GM10847 (cell line): ENCODE data around the gene RNF213.

ENCODE experiments used
- POLR2A ChIP-seq: IDR thresholded peaks from 2 replicates; pipeline ENCODE4 v1.6.1; 2011; ENCODE audit not compliant: insufficient read length; ENCODE audit errors: extremely low read depth

Gene RNF213

DNA sequence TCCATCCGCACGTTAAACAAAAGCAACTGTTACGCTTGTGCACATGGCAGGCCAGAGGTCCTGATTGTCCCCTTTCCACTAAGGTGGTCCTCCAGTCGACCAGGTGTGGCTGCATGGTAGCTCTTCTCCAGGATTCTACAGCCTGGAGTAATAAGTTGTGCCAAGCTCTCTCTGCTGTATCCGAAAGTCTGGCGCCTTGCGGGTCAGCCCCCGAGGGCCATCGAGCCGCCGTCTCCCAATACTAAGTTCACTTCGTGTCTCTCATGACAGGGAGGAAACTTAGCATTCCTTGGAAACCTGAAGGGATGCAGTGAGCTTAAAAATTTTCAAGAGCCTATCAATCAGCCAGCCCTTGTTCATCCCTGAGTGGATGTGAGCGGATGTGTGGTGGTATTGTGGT lies 149.0 kb downstream of the RNF213 start:
- no peak for TF ChIP-seq POLR2A

- TF ChIP-seq POLR2A: no peak
Measured at GRCh38 chr17:80413771-80414507, 153.3 kb downstream of the RNF213 start.

GRCh38 chr17:80414508-80414802 lies 153.8 kb downstream of the RNF213 start:
- no peak for TF ChIP-seq POLR2A

DNA sequence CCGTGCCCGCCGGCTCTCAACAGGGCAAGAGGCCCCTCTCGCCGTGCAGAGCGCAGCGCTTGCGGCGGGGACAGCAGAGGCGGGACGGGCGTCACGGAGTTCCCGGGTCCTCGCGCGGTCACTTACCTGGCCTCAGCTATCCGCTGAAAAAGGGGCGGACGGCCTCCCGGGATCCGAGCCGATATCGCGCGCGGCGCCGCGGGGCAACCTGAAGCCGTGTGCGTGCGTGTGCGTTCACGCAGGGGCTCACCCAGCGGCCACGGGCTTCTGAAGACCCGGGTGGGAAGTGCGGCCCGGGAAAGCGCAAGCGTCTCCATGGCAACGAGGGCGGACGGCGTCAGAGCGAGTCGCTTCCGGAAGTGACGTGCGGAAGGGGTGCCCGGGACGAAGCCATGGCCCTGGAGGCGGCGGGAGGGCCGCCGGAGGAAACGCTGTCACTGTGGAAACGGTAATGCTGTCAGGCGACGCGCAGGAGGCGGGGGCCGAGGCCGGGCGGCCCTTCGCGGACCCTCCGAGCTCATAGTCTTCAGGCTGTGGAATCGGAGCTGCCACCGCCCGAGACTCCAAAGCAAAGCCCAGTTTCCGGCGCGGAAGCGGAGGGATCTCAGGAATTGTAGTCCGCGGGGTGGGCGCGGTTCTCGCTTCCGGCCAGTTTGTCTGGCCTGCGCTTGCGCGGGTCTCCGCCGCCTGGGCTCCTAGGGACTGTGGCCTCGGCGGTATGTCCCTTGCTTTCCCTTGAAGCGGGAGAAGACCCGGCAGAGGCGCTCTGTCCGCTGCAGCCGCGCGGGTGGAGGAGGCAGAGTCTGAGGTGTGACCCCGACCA lies 154.4 kb downstream of the RNF213 start, which contains the start of gene ENDOV:
ENDOV (plus strand) TSS at position 365 of the 823 bp plus-strand sequence; CDS start at position 393, 28 bp downstream.
- TF ChIP-seq POLR2A: peak; percentile 43

- no peak for TF ChIP-seq POLR2A
Measured at GRCh38 chr17:80415626-80416137, 155.0 kb downstream of the RNF213 start.

DNA sequence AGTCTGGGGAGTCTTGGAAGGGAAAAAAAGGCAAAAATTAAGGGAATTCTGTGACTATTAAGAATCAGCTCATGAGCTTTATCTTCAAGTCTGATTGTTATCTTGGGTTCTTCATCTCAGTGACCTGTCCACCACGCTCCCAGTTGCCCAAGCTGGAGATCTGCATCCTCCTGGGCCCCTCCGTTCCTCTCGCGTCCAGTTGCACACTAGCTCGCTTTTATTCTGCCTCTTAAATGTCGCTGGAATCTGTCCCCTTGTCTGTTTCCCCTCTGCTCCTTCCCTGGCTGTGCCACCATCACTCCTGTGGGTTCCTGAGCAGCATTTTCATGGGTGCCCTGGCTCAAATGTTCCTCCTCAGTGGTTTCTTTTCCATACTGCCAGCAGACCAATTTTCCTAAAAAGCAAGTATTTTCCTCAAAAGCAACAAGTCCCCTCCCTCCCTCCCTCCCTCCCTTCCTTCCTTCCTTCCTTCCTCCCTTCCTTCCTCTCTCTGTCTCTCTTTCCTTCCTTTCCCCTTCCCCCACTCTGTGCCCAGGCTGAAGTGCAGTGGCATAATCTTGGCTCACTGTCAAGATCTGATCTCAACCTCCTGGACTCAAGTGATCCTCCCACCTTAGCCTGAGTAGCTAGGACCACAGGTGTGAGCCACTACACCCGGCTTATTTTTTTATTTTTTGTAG lies 155.7 kb downstream of the RNF213 start:
- TF ChIP-seq POLR2A: no peak

DNA sequence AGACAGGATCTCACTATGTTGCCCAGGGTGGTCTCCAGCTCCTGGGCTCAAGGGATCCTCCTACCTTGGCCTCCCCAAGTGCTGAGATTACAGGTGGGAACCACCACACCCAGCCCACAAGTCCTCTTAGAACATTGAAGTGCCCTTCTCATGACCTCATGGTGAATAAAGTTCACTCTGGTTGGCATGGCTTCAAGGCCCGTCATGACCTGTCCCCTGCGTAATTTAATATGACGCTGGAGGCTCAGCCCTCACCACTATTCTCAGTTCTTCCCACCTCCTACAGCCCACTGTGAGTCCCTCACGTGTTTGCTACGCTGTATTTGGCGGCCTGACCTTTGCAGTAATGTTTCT lies 156.3 kb downstream of the RNF213 start:
- no peak for TF ChIP-seq POLR2A

- no peak for TF ChIP-seq POLR2A
Measured at GRCh38 chr17:80418589-80418988, 157.9 kb downstream of the RNF213 start.

DNA sequence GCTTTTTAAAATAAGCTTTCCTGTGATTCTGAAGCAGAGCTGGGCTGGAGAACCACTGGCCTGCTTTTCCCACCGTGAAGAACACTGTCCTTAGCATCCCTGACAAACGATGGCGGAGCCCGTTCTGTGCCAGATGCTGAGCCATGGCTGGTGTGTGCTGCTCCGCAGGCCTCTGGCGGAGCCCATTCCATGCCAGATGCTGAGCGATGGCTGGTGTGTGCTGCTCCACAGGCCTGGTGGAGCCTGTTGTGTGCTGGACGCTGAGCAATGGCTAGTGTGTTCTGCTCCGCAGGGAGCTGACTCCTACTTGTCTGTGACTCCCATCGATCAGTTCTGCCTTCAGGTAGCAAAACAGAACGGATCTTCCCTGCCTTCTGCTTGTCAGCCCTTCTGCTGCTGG lies 158.6 kb downstream of the RNF213 start:
- TF ChIP-seq POLR2A: no peak

DNA sequence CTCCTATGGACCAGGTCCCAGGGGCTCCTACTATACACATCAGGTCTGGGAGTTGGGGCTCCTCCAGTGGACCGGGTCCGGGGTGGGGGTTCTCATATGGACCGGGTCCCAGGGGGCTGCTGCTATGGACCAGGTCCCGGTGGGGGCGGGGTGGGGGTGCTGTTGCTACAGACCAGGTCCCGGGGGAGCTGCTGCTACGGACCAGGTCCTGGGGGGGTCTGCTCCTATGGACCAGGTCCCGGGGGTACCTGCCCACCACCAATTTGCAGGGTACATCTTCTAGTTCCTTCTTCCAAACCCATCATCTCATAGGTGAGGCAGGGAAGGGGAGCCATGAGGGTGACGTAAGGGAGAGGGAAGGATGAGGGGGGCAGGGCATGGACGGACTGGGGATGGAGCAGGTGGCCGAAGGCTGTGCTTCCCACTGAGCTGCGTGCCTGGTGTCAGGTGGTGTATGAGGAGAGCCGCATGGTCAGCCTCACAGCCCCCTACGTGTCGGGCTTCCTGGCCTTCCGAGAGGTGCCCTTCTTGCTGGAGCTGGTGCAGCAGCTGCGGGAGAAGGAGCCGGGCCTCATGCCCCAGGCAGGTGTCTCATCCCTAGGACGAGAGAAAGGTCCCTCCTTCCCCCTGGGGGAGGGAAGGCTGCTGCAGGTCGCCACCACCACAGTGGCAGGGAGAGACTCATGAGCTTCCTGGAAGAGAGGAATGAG lies 160.9 kb downstream of the RNF213 start:
- TF ChIP-seq POLR2A: no peak

GRCh38 chr17:80422276-80422675 lies 161.6 kb downstream of the RNF213 start:
- TF ChIP-seq POLR2A: no peak

DNA sequence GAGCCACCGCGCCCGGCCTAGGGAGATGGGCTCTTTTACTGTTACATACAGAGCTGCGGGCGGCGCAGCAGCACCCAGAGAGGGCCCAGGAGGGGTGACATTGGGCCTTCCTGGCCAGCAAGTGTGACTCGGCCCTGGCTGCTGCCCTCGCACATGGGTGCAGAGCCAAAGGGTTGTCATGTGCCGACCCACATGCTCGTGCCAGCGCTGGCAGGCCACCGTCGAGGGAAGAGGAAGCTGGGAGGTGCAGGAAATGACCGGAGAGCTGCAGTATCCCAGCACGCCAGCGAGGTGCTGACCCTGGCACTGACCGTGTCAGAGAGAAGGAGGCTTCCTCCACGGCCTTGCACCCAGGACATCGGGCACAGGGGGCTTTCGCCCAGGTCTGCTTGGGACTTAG lies 162.3 kb downstream of the RNF213 start:
- TF ChIP-seq POLR2A: no peak

GRCh38 chr17:80423536-80424225 lies 163.0 kb downstream of the RNF213 start:
- no peak for TF ChIP-seq POLR2A

GRCh38 chr17:80424261-80424660 lies 163.6 kb downstream of the RNF213 start:
- TF ChIP-seq POLR2A: no peak
